SHP77 (cell line): ENCODE measurements around the gene F11R.
A peak's percentile ranks its signal among the peaks of the same experiment; 100 is the strongest.
"Not testable (repeated sequence)": the region's sequence is repeated elsewhere in the genome, so short reads cannot be mapped to it uniquely, and the experiment has no call there.

Experiments
- DNase-seq, 2 experiments: peaks; one replicate each; lab custom pipeline; 2025; lab: John Stamatoyannopoulos, UW

Gene F11R

GRCh38 chr1:161044535-161044907 lies 23.6 kb upstream of the F11R start:
- no peak for DNase-seq

- peak in 1 of 2 experiments; percentile 2 for DNase-seq
These were observed 18.6 kb upstream of the F11R start for GRCh38 chr1:161039546-161039945.

GRCh38 chr1:161039154-161039545 lies 18.2 kb upstream of the F11R start:
- DNase-seq, result no peak

GRCh38 chr1:161038523-161039153 lies 17.7 kb upstream of the F11R start, which contains the start of gene TSTD1:
TSTD1 (minus strand) TSS chr1:161038964; CDS start chr1:161038889, 75 bp downstream.
- DNase-seq, result peak; percentile 75 to 86

- no peak for DNase-seq
These were observed 16.9 kb upstream of the F11R start for GRCh38 chr1:161037661-161038522.

- DNase-seq, result no peak
These were observed 12.8 kb upstream of the F11R start for GRCh38 chr1:161033751-161034150.

- DNase-seq, result no peak
These were observed 11.5 kb upstream of the F11R start for GRCh38 chr1:161032409-161032808.

- no peak for DNase-seq
These were observed 10.9 kb upstream of the F11R start for GRCh38 chr1:161031874-161032273.

GRCh38 chr1:161029466-161029865 lies 8.5 kb upstream of the F11R start:
- DNase-seq, result not testable (repeated sequence)

GRCh38 chr1:161026954-161027353 lies 6.0 kb upstream of the F11R start:
- DNase-seq, result not testable (repeated sequence)

- not testable (repeated sequence) for DNase-seq
These were observed 1.5 kb upstream of the F11R start for GRCh38 chr1:161022432-161022831.

- DNase-seq, result no peak
These were observed 1.0 kb upstream of the F11R start for GRCh38 chr1:161021970-161022353.

GRCh38 chr1:161021165-161021969 lies 415 bp upstream of the F11R start:
- peak; percentile 93 to 94 for DNase-seq

GRCh38 chr1:161019751-161020495 lies 1.0 kb downstream of the F11R start:
- no peak for DNase-seq

GRCh38 chr1:161019111-161019660 lies 1.8 kb downstream of the F11R start:
- not testable (repeated sequence) for DNase-seq

- no peak for DNase-seq
These were observed 2.4 kb downstream of the F11R start for GRCh38 chr1:161018631-161018930.

GRCh38 chr1:161017756-161018630 lies 3.0 kb downstream of the F11R start:
- no peak for DNase-seq

- DNase-seq, result not testable (repeated sequence)
These were observed 3.8 kb downstream of the F11R start for GRCh38 chr1:161017181-161017580.

- DNase-seq, result not testable (repeated sequence)
These were observed 4.3 kb downstream of the F11R start for GRCh38 chr1:161016683-161017082.

GRCh38 chr1:161013488-161014230 lies 7.3 kb downstream of the F11R start:
- DNase-seq, result no peak
